GM19099 (cell line): ENCODE measurements around the gene PINK1.

Experiments
- POLR2A ChIP-seq: IDR thresholded peaks from 3 replicates; pipeline ENCODE4 v1.6.1; 2011; ENCODE audit warnings: low read depth; ENCODE audit not compliant: insufficient read length; ENCODE audit errors: extremely low read depth

The PINK1 gene

GRCh38 chr1:20633190-20634064, at the start of gene PINK1:
PINK1 (plus strand) TSS chr1:20633458; CDS start chr1:20633549, 91 bp downstream.
- no peak for TF ChIP-seq POLR2A

DNA sequence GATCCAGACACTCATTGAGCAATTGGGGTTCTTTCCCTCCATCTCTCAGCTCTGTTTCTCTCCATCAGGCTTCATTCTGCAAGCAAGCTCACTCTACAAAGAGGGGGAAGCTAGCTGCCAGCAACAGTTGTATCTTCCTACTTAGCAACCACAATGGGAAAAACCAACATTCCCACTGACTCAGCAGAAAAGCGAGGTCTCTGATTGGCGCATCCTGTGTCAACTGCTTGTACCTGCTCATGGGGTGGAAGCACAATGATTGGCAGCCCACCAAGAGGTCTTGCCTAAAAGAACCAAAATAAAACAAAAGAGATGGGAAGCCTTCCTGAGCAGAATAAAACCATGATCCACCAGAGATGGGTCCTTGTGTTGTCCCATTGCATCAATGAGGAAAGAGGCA, 48.4 kb upstream of the PINK1 start:
- TF ChIP-seq POLR2A: no peak

- no peak for TF ChIP-seq POLR2A
These were observed 46.2 kb upstream of the PINK1 start for GRCh38 chr1:20586953-20587660.

DNA sequence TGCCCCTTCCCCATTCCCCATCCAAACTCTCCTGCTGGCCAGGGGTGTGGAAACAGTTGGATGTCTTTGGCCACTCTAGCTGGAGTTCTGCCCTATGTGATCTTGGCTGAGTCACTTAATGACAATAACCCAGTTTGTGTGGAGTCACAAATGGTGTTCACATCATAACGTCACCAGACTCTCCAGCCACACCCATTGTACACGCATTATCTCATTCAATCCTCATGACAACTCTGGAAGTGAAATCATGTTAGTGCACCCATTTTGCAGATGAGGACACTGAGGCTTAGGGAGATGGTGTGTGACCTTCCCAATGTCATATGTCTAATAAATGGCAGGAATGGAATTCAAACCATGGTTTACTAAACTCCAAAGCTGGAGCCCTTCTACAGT, 45.6 kb upstream of the PINK1 start:
- no peak for TF ChIP-seq POLR2A

GRCh38 chr1:20588634-20589225, 44.5 kb upstream of the PINK1 start, which contains the start of gene CDA:
CDA (plus strand) TSS chr1:20589097; CDS start chr1:20589130, 33 bp downstream.
- no peak for TF ChIP-seq POLR2A

GRCh38 chr1:20589331-20590278, 43.7 kb upstream of the PINK1 start:
- TF ChIP-seq POLR2A: no peak

DNA sequence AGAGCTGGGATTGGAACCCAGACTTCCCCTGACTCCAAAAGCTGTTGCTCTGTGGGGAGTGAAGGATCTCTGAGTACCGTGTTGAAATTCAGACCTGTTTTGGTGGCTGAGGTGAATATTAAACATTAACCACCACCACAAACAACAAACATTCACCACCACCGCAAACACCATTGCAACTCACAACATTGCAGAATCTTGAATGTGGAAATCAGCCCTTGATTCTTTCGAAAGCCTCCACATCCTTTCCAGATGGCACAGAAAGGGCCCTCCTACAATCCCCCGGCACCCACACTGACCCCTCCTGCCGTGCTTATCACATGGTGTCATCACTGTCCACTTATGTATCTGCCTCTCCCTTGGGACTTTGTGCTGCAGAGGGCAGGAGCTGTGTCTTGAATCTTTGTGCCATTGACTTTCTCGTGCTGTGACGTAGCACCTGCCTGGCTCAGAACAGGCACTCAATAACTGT, 42.9 kb upstream of the PINK1 start:
- no peak for TF ChIP-seq POLR2A

- TF ChIP-seq POLR2A: no peak
These were observed 39.5 kb upstream of the PINK1 start for GRCh38 chr1:20593756-20594155.

DNA sequence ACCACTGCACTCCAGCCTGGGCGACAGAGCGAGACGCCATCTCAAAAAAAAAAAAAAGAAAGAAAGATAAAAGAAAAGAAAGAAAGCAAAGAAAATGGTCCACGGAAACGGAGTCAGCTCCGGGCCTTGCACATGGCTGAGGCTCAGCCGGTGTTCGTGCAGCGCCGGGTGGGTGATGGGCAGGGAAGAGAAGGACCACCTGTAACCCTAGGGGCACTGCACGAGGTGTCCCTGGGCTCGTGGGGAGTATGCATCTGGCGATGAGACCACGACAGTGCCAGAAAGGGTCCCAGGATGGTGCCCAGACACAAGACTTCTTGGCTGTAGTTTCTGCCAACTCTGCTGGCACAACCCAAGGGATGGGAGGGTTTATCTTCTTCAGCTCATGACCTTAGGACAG, 38.5 kb upstream of the PINK1 start:
- TF ChIP-seq POLR2A: no peak

- no peak for TF ChIP-seq POLR2A
These were observed 37.2 kb upstream of the PINK1 start for GRCh38 chr1:20596106-20596505.

DNA sequence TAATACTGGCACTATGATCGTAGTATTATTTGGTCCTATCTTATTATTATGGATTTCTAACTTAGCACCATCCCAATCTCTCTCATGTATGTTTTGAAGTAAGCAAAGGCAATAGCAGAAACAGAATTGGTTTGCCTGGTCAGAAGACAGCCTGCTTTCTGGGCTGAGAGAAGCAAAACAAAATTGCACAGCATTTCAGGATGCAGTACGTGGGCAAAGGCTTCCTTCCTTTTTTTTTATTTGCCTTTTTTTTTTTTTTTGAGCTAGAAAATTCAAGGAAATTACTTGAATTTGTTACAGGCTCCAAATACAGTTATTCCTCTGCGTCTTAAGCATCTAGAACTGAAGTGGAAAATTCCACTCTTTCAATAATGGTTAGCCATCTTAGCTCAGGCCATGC, 35.6 kb upstream of the PINK1 start:
- no peak for TF ChIP-seq POLR2A

- TF ChIP-seq POLR2A: no peak
These were observed 33.1 kb upstream of the PINK1 start for GRCh38 chr1:20600156-20600555.

GRCh38 chr1:20601129-20601825, 32.0 kb upstream of the PINK1 start:
- no peak for TF ChIP-seq POLR2A

DNA sequence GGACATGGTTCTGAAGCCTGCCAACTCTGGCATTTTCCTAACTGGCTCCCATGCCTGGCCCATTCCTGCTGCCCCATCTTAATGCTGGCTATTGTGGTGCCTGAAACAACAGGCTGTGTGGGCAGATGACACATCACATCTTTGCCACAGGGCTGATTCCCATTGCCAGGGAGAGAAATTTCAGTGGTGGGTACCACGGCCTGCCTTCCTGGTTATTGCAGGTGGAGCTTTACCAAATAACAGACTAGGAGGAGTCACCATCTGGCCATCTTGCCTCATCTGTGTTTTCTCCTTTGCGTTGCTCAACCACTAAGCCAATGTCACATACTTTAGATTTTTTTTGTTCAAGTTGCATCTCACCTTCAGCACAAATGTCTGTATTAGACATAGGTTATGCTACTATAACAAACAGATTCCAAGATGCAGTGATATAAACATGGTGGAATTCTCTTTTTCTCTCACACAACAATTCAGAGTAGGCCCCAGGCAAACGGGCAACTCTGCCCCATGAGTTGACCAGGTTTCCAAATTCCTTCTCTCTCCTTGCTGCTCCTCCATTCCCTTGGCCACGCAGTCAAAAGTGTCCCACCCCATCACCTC, 30.3 kb upstream of the PINK1 start:
- no peak for TF ChIP-seq POLR2A
